Vagina (tissue), 2 donors: ENCODE results near the gene DTX1.

Source experiments
- CTCF ChIP-seq, 3 experiments: fragments of 450-650 bp in 2 of 3; fragments of 200-600 bp in 1 of 3; sonication (generic) in 1 of 3; IDR thresholded peaks; one replicate each; pipeline ENCODE4 v1.5.1; 2017 to 2019; ENCODE audit warnings: antibody characterized with exemption in 3 of 3, mild to moderate bottlenecking in 2 of 3, moderate library complexity in 2 of 3
- POLR2A ChIP-seq, 2 donors: fragments of 450-650 bp; IDR thresholded peaks; one replicate each; pipeline ENCODE4 v1.6.1; 2017; ENCODE audit warnings: antibody characterized with exemption in 2 of 2, mild to moderate bottlenecking in 2 of 2, moderate library complexity in 2 of 2

GRCh38 chr12:113135178-113136127 is 78.9 kb downstream of the DTX1 start, which contains the start of gene RASAL1:
- TF ChIP-seq CTCF (IDR thresholded peaks at IDR 0.05) (no peak), POLR2A (IDR thresholded peaks at IDR 0.05) (no peak)
